SW480 (cell line): Measurements from ENCODE around the gene FNDC3B.
"Not testable (repeated sequence)": the region's sequence is repeated elsewhere in the genome, so short reads cannot be mapped to it uniquely, and the experiment has no call there.

Experiments used
- DNase-seq: peaks from one replicate; pipeline ENCODE4 v3.0.0-alpha.2; 2016; ENCODE audit warnings: low spot score

FNDC3B gene

DNA sequence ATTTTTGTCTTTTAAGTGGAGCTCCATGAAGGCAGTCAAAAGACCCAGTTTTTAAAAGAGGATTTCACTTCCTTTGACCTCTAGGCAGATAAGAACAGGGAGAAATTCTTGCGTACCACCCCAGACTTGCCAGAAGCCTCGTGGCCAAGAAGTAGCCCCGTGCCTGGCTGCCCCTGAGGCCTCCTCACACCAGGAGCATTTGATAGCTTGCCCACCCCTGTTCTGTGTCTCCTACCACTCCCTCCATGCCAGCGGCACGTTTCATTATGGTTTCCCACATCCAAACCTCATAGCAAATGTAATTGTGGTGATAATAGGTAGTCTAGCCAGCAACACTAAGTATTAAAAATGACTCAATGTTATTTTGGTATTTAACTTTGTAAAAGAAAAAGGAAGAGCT is 301.2 kb downstream of the FNDC3B start:
- DNase-seq: no peak

GRCh38 chr3:172341482-172342059 is 302.2 kb downstream of the FNDC3B start:
- DNase-seq: peak; percentile 52

DNA sequence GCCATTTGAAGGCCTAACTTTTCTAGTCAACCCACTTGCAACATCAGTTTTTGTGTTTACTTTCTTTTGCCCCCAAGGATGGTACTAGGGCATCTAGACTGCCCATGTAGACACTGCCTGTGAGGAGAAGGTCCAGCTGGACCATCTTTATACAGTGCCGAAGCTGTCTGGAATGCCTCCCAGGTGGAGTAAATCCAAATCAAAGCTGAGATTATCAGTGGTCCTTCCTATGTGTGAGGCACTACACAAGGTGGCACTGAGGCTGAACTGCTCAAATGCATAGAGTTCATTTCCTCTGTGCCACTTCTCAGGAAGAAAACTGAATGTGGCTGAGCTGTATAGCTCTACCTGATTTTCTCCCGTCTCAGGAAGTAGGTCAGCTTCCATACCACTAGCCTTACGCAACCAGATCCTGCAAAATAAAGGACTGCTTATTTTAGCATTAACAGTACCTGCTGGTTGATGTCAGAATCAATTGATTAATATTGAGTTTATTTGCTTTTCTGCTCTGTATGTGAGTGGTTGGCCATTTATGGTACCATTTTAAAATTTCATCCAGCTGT is 302.8 kb downstream of the FNDC3B start:
- DNase-seq: no peak

DNA sequence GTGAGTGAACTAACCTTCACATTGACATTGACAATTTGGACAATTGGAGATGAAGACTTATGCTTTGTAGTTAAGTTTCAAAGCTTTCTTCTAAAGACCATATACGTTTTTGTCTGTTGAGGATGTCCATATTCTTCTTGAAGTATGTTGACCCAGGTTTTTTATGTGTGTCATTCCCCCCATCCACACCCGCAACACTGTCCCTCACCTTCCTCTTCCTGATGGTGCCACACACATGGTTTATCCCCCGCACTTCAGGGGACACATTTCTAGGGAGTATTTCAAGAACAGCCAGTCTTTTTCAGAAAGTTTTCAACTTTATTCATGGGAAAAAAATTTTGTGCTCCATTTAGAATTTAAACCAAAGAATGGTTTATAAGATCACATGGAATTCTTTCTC is 303.7 kb downstream of the FNDC3B start:
- DNase-seq: no peak

- DNase-seq: no peak
Measured at GRCh38 chr3:172343979-172344378, 304.6 kb downstream of the FNDC3B start.

DNA sequence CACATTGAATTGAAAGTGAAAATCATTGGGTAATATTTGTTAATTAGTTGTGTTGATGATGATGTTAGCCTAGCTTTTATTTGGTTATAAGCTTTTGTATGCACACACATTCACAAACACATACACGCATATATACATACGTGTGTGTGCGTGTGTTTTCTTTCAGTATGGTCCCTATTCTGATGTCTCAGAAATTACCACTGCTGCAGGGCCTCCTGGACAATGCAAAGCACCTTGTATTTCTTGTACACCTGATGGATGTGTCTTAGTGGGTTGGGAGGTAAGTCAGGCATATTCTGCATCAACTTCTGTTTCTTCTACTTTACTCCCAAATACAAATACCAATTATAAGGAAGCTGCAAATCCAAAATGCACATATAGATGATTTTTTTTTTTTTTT is 306.8 kb downstream of the FNDC3B start:
- no peak for DNase-seq

DNA sequence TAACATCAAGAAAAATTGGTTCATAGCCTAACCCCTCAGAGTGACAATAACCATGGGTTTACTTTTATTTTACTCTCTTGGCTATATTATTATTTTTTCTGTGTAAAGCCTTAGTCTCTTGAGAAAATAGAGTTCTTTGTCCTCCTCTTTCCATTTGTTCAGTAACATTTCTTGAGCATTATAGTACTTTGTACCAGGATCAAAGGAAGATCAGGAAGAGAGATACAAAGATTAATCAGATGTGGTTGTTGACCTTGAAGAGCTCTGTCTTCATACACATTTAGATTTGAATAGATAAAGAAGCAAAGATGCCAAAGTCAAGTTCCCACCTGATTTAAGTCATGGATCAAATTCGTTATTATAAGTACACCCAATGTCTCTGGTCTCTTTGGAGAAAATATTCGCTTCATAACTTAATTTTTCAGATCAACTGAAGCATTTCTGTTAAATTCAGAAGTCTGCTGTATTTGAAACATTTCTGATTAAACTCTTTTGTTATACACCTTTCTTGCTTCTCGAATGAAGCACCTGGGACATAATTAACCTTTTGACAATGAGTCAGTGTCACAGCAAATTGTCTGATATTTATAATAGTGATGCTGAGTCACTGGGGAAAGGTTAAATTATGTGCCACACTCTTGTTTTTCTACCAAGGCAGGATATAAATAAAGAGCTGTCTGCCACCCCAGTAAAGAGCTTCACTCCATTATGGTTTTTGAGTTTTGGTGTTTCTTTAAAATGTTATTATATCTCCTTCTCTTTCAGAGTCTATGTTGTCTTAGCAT is 308.7 kb downstream of the FNDC3B start:
- peak; percentile 55 for DNase-seq

DNA sequence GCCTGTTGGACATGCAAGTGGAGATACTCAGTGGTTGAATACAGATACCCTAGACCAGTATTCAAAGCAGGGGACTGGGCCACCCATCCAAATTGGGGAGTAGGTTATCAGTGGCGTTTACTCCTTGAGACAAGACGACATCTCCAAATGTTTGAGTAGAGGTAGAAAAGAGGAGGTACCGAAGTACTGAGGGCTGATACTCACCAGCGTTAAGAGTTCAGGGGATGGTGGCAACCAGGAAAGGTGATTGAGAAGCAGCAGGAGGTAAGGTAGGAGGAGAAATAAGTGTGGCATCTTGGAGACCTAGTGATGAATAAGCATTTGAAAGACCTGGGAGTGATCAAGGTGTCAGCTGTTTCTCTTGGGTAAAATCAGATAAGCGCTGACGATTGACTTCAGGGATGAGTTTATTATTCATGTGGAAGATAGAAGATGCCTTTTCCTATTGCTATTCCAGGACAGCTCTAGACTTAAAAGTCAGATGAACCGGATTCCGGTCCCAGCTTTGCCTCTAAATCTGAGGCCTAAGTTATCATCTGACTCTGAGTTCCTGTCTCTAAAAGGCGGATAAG is 312.6 kb downstream of the FNDC3B start:
- DNase-seq: no peak

DNA sequence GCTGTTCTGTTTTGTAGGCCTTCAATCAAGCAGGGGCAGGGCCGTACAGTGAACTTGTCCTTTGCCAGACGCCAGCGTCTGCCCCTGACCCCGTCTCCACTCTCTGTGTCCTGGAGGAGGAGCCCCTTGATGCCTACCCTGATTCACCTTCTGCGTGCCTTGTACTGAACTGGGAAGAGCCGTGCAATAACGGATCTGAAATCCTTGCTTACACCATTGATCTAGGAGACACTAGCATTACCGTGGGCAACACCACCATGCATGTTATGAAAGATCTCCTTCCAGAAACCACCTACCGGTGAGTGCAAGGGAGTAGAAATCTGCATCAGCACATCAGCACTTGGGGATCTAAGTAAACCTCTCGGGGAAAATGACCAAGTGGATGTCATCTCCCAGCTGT is 313.4 kb downstream of the FNDC3B start:
- no peak for DNase-seq

GRCh38 chr3:172354931-172355499 is 315.6 kb downstream of the FNDC3B start:
- no peak for DNase-seq

- DNase-seq: no peak
Measured at GRCh38 chr3:172355836-172356235, 316.5 kb downstream of the FNDC3B start.

GRCh38 chr3:172356427-172356826 is 317.0 kb downstream of the FNDC3B start:
- no peak for DNase-seq

- no peak for DNase-seq
Measured at GRCh38 chr3:172357850-172358754, 318.7 kb downstream of the FNDC3B start.

DNA sequence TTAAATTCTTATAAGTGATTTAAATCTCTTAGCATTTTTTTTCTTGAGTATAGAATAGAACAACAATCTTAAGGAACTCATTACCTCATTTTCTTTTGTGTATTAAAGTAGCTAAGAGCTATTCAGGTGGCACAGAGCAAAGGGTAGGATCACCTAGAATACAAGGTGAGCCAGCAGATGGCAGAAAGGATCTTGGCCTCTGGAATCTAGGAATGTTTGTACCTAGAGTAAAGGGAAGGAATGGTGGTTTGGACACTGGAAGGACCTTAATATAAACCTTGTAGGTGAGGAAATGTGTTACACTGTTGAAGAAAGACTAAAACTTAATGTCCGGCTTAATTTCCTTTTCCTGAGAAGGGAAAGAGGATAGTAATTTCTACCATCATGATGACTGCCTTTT is 319.9 kb downstream of the FNDC3B start:
- no peak for DNase-seq

DNA sequence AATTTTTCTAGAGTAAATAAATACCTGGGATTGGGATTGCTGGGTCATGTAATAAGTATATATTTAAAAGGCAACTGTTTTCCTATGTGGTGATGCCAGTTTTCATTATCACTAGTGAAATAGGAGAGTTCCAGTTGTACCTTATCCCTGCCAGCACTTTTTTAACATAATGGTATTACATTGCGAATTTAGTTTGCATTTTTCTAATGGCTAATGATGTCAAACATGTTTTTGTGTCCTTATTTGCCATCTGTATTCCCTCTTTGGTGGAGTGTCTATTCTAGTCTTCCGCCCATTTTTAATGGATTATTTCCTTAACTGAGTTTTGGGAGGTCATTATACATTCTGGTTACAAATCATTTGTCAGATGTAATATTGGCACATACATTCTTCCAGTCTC is 320.6 kb downstream of the FNDC3B start:
- DNase-seq: no peak

DNA sequence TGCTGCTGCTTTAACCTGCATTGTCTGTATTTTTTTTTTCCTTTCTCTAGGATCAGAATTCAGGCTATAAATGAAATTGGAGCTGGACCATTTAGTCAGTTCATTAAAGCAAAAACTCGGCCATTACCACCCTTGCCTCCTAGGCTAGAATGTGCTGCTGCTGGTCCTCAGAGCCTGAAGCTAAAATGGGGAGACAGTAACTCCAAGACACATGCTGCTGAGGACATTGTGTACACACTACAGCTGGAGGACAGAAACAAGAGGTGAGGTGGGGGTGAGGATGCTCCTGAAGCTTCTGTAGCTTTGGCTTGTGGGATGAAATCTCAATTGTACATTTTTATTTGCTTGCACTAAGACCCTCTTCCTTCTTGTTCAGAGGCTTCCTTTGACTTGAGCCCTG is 323.2 kb downstream of the FNDC3B start:
- no peak for DNase-seq

DNA sequence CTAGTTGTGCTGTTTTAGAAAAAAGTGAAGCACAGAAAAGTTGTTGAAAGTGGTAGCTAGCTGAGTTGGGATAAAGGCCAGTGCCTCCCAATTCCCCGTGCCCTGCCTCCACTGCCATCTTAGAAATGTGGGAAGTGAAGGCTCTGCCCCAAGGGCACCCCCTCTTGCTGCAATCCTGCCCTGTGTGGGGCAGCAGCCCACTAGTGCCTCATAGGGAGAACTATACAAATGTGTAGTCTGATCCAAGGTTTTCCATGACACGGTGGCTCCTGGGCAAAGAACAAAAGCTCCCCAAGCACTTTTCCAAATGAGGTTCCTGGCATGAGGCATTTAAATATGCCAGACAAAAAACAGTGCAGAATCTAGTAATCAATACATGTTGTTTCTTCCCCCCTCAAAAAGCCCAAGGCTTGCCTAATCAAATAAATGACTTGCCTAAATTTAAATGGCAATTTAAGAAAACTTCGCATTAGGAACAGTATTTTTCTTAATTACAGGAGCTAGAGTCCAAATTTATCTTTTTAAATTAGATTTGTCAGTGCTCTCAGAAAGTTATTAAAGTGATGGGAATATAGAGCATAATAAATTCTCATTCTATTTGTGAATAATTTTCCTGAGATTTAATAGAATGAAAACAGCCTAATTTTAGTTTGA is 325.1 kb downstream of the FNDC3B start:
- no peak for DNase-seq

GRCh38 chr3:172365028-172365567 is 325.7 kb downstream of the FNDC3B start:
- no peak for DNase-seq

GRCh38 chr3:172367205-172368105 is 328.1 kb downstream of the FNDC3B start:
- DNase-seq: no peak

DNA sequence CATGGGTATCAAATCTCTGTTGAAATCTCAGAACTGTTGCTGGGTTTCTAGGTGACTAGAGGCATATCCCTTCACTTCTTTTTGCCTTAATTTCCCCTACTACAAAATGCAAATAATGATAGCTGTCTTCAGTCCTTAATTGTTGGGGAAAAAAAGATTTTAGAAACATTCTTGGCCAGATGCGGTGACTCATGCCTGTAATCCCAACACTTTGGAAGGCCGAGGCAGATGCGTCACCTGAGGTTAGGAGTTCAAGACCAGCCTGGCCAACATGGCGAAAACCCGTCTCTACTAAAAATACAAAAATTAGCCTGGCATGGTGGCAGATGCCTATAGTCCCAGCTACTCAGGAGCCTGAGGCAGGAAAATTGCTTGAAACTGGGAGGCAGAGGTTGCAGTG is 329.2 kb downstream of the FNDC3B start:
- not testable (repeated sequence) for DNase-seq
